Activated naive CD8-positive, alpha-beta T cell treated with anti-CD3 and anti-CD28 coated beads, Interleukin-2, amount 50 U/mL, for 24 hours (primary cell): Measurements from ENCODE around the gene RPN2.
A peak's percentile ranks its signal among the peaks of the same experiment; 100 is the strongest.
"Not testable (repeated sequence)": the region's sequence is repeated elsewhere in the genome, so short reads cannot be mapped to it uniquely, and the experiment has no call there.

ENCODE experiments used
- ATAC-seq: fragments of 150-1000 bp; cut with Tn5 transposase; one replicate; pipeline ENCODE4 v1.10.0; 2021
- DNase-seq: peaks from one replicate; pipeline ENCODE4 v3.0.0; 2021
- H3K27ac Mint-ChIP-seq: one replicate; pipeline ENCODE4 v1.8.0; 2021; ENCODE audit warnings: mild to moderate bottlenecking, mixed read lengths
- H3K27me3 Mint-ChIP-seq: one replicate; pipeline ENCODE4 v1.8.0; 2021; ENCODE audit warnings: mixed read lengths
- H3K36me3 Mint-ChIP-seq: one replicate; pipeline ENCODE4 v1.8.0; 2021; ENCODE audit warnings: low read depth, mixed read lengths
- H3K4me1 Mint-ChIP-seq: one replicate; pipeline ENCODE4 v1.8.0; 2021; ENCODE audit warnings: mixed read lengths
- H3K4me3 Mint-ChIP-seq: one replicate; pipeline ENCODE4 v1.8.0; 2021; ENCODE audit warnings: mild to moderate bottlenecking, moderate library complexity, mixed read lengths
- H3K9me3 Mint-ChIP-seq: one replicate; pipeline ENCODE4 v1.8.0; 2021; ENCODE audit warnings: mixed read lengths

RPN2 gene

DNA sequence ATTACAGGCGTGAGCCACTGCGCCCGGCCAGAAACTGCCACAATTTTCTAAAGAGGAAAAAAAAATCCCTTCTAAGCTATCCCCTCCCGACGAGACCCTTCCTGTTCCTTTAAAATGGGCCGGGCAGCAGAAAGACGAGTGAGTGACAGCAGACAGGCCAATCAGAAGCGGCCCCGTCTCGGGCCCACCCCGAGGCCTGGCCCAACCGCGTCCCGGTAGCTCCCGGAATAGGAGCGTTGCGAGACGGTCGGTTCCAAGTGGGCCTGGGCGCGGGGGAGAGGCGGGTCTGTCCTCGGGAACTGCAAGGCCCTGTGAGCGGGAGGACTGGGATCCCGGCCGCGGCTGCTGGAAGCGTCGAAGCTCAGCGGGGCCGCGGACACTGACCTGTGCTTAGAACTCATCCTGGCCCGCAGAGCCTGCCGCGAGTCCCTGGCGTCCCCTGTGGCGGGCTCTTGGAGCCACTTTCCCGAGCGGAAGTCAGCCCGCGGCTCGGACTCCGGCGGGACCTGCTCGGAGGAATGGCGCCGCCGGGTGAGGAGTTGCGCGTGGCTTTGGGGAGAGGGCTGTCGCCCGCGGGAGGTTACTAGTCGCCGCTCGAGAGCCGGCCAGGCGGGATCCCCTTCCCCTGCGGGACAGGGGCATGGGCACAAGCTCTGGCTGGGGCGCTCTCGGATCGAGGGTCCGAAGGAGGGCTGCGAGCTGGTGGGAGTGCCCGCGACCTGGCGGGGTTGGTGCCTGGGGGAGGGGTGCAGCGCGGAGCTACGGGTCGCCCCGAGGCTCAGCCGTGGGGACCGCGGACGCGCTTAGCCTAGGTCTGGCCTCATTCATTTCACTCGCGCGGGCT, at the start of gene RPN2, which contains the start of gene MROH8:
TSS of gene RPN2 (plus strand) at position 492 of the 844 bp plus-strand sequence. CDS start at position 519, 27 bp downstream.
TSS of gene MROH8 (minus strand) at position 710 of the 844 bp plus-strand sequence.
- Mint-ChIP-seq H3K4me3 (peak within 1 kb of the TSS; percentile 94), H3K27ac (peak within 1 kb of the TSS; percentile 95), H3K36me3 (peaks cover 23% of the 10 kb centered on the region), H3K27me3 (no peaks in the 10 kb centered on the region), H3K9me3 (no peaks in the 10 kb centered on the region), H3K4me1 (peaks cover 39% of the 10 kb centered on the region)
- ATAC-seq (peak; percentile 98), DNase-seq (peak; percentile 95)

DNA sequence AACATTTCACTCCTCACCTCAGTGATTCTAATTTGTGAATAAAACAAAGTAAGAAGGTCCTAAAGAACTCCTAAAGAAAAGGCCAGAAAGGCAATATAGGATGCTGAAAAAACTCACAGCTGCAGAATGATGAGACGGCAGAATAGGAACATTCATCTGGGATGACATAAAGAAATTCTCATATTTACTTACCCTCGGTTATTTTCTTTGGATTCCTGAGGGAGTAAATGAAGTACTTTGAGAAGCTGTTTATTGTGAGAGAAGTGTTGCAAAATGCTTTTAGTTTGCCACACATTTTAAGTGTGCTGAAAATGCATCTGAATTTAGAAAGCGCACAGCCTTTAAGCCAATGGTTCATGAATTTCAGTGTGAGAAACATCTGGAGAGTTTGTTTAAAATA, 47.6 kb upstream of the RPN2 start:
- ATAC-seq, result no peak
- DNase-seq, result no peak
- Mint-ChIP-seq H3K9me3 (no peaks in the 10 kb centered on the region), H3K4me3 (no peak overlapping the region), H3K27me3 (no peaks in the 10 kb centered on the region), H3K4me1 (no peaks in the 10 kb centered on the region), H3K36me3 (no peaks in the 10 kb centered on the region), H3K27ac (no peak overlapping the region)

DNA sequence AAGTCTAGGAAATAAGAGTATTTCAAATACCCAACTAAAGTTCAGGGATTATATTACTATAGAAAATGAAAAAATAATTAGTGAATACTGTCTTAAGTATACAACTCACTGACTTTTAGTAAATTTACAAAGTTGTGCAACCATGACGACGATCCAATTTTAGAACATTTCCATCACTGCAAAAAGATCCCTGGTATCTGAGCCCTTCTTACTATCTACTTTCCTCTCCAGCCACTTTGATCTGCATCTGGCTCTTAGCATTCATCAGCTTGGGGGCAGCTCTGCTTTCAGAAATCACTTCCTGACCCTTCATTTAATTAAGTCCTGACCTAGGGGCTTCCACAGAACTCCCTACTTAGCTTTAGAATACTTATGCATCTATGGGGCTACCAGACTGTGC, 45.2 kb upstream of the RPN2 start:
- no peaks in the 10 kb centered on the region for H3K36me3 Mint-ChIP-seq
- no peak for ATAC-seq

DNA sequence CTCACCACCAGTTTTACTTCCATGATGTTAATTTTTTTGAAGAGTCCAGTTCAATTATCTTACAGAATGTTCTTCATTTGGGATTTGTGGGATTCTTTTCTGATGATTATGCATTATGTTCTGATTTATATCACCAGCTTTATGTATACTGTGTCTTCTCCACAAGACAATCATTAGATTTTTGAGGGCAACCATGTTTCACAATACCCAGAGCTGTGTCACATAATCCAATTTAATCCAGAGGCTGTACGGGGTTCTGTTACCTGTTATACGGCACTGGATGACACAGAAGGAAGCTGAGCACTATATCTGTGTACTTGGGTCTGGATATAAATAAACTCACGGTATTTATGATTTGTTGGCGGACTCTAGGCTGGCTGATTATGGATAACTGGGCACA, 41.6 kb upstream of the RPN2 start:
- Mint-ChIP-seq H3K27me3 (no peaks in the 10 kb centered on the region), H3K36me3 (no peaks in the 10 kb centered on the region), H3K4me1 (no peaks in the 10 kb centered on the region), H3K9me3 (no peaks in the 10 kb centered on the region), H3K4me3 (no peak overlapping the region), H3K27ac (no peak overlapping the region)
- ATAC-seq (no peak), DNase-seq (no peak)

More for the DNA sequence above, 45.2 kb upstream of the RPN2 start:
- DNase-seq, result no peak
- H3K27ac Mint-ChIP-seq, result no peak overlapping the region
- H3K4me3 Mint-ChIP-seq, result no peak overlapping the region
- no peaks in the 10 kb centered on the region for H3K4me1 Mint-ChIP-seq
- H3K9me3 Mint-ChIP-seq, result no peaks in the 10 kb centered on the region
- H3K27me3 Mint-ChIP-seq, result no peaks in the 10 kb centered on the region

DNA sequence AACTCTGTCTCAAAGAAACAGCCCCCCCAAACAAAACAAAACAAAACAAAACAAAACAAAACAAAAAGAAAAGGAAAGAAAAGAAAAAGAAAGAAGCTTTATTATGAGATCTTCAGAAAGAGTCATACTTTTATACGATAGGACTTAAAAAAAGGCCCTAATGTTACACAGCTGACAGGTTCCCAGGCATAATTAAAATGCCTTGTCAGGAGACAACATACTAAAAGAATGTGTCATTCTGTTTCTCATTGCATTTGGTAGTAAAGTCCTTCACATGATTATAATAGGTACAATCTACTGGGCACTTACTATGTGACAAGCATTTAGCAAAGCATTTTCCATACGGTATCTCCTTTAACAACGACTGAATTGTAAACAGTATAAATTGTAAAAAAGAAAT, 36.4 kb upstream of the RPN2 start:
- DNase-seq (no peak), ATAC-seq (no peak)
- Mint-ChIP-seq H3K9me3 (no peaks in the 10 kb centered on the region), H3K27me3 (no peaks in the 10 kb centered on the region), H3K4me3 (no peak overlapping the region), H3K27ac (no peak overlapping the region), H3K4me1 (no peaks in the 10 kb centered on the region), H3K36me3 (no peaks in the 10 kb centered on the region)

DNA sequence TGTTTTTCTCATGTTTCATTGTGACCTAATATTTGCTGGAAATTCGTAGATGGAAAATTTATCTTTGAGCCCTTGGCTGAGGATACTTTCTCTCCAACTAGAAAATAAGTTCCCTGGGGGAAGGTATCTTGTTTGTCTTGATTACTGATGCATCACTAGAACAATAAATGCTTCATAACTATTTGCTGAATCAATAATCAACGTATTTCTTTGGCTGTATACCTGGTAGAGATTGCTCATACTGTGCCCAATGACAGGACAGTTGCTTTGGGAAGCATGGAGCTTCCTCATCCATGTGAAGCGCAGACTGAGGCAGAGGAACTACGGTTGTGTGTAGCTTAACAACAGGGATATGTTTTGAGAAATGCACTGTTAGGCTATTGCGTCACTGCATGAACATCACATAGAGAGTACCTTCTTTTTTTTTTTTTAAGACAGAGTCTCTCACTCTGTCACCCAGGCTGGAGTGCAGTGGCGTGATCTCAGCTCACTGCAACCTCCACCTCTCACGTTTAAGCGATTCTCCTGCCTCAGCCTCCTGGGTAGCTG, 34.2 kb upstream of the RPN2 start:
- H3K27ac Mint-ChIP-seq, result no peak overlapping the region
- ATAC-seq (no peak), DNase-seq (no peak)

DNA sequence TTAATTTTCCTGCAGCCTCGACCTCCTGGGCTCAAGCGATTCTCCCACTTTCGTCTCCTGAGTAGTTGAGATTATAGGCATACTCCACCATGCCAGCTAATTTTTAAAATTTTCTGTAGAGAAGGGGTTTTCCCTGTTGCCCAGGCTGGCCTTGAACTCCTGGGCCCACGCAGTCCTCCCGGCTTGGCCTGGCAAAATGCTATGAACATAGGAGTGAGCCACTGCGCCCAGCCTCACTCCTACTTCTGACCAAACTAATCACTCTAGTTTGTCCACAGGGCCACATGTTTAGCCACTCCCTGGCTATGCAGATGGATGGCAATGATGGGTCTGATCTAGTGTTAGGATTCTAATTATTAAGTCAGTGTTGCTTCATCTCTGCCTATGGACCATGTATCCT, 31.9 kb upstream of the RPN2 start:
- Mint-ChIP-seq H3K4me3 (no peak overlapping the region), H3K4me1 (no peaks in the 10 kb centered on the region), H3K27me3 (no peaks in the 10 kb centered on the region), H3K36me3 (no peaks in the 10 kb centered on the region), H3K27ac (no peak overlapping the region), H3K9me3 (no peaks in the 10 kb centered on the region)
- no peak for ATAC-seq
- no peak for DNase-seq

More for the DNA sequence above, 34.2 kb upstream of the RPN2 start:
- Mint-ChIP-seq H3K36me3 (no peaks in the 10 kb centered on the region), H3K4me3 (no peak overlapping the region), H3K4me1 (no peaks in the 10 kb centered on the region), H3K27me3 (no peaks in the 10 kb centered on the region), H3K9me3 (no peaks in the 10 kb centered on the region)

DNA sequence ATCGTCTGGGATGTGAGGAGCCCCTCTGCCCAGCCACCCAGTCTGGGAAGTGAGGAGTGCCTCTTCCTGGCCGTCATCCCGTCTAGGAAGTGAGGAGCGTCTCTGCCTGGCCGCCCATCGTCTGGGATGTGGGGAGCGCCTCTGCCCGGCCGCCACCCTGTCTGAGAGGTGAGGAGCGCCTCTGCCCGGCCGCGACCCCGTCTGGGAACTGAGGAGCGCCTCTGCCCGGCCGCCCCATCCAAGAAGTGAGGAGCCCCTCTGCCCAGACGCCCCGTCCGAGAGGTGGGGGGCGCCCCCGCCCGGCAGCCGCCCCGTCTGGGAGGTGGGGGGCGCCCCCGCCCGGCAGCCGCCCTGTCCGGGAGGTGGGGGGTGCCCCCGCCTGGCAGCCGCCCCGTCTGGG, 28.3 kb upstream of the RPN2 start:
- H3K36me3 Mint-ChIP-seq, DNase-seq, H3K27me3 Mint-ChIP-seq, H3K4me1 Mint-ChIP-seq, H3K27ac Mint-ChIP-seq, H3K4me3 Mint-ChIP-seq, ATAC-seq, H3K9me3 Mint-ChIP-seq: not testable (repeated sequence)

DNA sequence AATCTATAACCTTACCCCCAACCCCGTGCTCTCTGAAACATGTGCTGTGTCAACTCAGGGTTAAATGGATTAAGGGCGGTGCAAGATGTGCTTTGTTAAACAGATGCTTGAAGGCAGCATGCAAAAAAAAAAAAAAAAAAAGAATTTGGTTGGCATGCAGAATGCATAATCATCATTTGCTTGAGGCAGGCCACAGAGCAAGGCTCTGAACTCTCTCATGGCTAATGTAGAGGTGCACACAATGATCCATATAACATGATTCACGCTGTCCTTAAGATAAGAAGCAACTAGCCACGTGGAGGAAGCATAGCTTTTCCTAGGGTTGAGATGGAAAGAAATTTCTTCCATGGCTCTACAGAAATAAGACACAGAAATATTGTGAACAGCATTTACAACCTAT, 27.6 kb upstream of the RPN2 start:
- Mint-ChIP-seq H3K27me3 (no peaks in the 10 kb centered on the region), H3K27ac (no peak overlapping the region), H3K4me3 (no peak overlapping the region), H3K36me3 (no peaks in the 10 kb centered on the region), H3K9me3 (no peaks in the 10 kb centered on the region), H3K4me1 (no peaks in the 10 kb centered on the region)
- DNase-seq, result no peak
- no peak for ATAC-seq

DNA sequence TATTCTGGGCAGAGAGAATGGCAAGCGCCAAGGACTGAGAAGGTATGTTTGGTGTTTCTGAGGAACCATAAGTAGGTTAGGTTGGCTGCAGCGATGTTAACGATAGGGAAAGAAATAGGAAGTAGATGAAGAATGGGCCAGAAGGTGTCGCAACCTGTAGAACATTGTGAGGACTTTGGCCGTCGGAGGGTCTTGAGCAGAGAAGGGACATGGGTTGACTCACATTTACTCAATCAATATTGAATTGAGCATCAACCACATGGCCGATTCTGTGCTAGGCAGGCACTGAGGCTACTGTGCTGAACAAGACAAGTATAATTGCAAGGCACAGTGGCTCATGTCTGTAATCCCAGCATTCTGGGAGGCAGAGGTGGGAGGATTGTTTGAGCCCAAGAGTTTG, 26.8 kb upstream of the RPN2 start:
- H3K4me1 Mint-ChIP-seq, result no peaks in the 10 kb centered on the region
- no peak for ATAC-seq
- no peak overlapping the region for H3K4me3 Mint-ChIP-seq
- DNase-seq, result no peak
- no peak overlapping the region for H3K27ac Mint-ChIP-seq
- H3K9me3 Mint-ChIP-seq, result no peaks in the 10 kb centered on the region
- H3K27me3 Mint-ChIP-seq, result no peaks in the 10 kb centered on the region
- H3K36me3 Mint-ChIP-seq, result no peaks in the 10 kb centered on the region

DNA sequence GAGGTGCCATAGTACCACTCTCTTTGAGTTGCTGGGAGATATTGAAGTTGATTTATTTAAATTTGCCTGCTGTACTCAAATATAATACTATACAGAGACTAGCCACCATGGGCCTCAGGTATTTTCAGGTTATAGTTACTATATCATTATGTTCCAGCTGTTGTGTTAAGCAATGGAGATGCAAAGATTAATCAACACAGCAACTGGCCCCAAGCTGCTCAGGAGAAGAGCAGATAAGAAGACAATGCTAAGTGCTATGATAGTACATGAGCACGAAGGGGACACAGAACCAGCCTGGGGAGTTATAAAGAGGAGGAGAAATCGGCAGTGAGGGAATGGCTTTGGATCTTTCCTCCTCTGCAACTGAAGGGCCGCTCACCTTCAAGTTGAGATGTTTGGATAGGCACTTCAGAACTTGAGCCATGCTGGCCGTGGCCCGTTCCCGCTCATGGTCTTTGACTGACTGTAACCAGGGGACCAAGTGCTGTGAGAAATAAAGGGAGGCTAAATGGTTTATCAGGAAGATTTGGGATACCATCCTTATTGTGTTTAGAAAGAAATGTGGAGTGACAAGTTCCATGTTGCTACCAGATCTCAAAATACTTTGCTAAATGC, 24.3 kb upstream of the RPN2 start:
- Mint-ChIP-seq H3K36me3 (no peaks in the 10 kb centered on the region), H3K27ac (no peak overlapping the region), H3K27me3 (no peaks in the 10 kb centered on the region), H3K9me3 (no peaks in the 10 kb centered on the region), H3K4me1 (no peaks in the 10 kb centered on the region), H3K4me3 (no peak overlapping the region)
- ATAC-seq (no peak), DNase-seq (no peak)

DNA sequence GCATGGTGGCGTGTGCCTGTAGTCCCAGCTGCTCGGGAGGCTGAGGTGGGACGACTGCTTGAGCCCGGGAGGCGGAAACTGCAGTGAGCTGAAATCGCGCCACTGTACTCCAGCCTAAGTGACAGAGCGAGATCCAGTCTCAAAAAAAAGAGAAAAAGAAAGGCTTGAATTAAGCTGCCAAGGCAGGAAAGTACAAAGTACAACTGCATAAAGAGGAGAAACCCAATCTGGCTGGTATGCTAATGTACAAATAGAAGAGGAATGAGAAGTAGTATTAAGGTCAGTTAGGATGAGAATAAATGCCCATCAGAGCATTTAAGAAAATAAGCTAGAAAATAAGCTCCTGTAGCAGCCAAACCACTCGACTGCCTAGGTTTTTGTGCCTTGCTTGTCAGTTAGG, 23.1 kb upstream of the RPN2 start:
- ATAC-seq (no peak), DNase-seq (no peak)
- no peaks in the 10 kb centered on the region for H3K4me1 Mint-ChIP-seq
- no peak overlapping the region for H3K27ac Mint-ChIP-seq
- no peaks in the 10 kb centered on the region for H3K9me3 Mint-ChIP-seq
- H3K36me3 Mint-ChIP-seq, result no peaks in the 10 kb centered on the region
- no peak overlapping the region for H3K4me3 Mint-ChIP-seq
- no peaks in the 10 kb centered on the region for H3K27me3 Mint-ChIP-seq

DNA sequence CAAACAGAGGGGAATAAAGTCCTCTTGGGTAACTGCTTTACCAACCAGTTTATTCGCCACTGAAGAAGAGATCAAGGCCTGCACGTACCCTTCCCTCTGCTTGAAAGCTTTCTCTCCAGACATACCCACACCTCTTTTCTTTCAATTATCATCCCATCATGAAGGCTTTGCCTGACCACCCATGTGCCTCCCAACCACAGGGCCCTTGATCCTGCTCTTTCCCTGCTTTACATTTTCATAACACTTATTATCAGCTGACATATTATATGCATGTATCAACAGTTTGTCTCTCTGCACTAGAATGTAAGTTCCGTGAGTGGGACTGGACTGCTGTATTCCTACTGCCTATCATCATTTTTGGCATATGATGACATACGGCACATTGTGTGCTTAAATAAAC, 20.9 kb upstream of the RPN2 start:
- H3K27ac Mint-ChIP-seq, result no peak overlapping the region
- DNase-seq (no peak), ATAC-seq (no peak)
- no peak overlapping the region for H3K4me3 Mint-ChIP-seq
- no peaks in the 10 kb centered on the region for H3K27me3 Mint-ChIP-seq
- no peaks in the 10 kb centered on the region for H3K9me3 Mint-ChIP-seq
- H3K36me3 Mint-ChIP-seq, result no peaks in the 10 kb centered on the region
- no peaks in the 10 kb centered on the region for H3K4me1 Mint-ChIP-seq

- ATAC-seq (no peak), DNase-seq (no peak)
- H3K27me3 Mint-ChIP-seq, result peaks cover 1% of the 10 kb centered on the region
- no peaks in the 10 kb centered on the region for H3K4me1 Mint-ChIP-seq
- no peaks in the 10 kb centered on the region for H3K9me3 Mint-ChIP-seq
- no peak overlapping the region for H3K4me3 Mint-ChIP-seq
- H3K36me3 Mint-ChIP-seq, result no peaks in the 10 kb centered on the region
- no peak overlapping the region for H3K27ac Mint-ChIP-seq
These were observed 18.4 kb upstream of the RPN2 start for GRCh38 chr20:37160683-37161082.

DNA sequence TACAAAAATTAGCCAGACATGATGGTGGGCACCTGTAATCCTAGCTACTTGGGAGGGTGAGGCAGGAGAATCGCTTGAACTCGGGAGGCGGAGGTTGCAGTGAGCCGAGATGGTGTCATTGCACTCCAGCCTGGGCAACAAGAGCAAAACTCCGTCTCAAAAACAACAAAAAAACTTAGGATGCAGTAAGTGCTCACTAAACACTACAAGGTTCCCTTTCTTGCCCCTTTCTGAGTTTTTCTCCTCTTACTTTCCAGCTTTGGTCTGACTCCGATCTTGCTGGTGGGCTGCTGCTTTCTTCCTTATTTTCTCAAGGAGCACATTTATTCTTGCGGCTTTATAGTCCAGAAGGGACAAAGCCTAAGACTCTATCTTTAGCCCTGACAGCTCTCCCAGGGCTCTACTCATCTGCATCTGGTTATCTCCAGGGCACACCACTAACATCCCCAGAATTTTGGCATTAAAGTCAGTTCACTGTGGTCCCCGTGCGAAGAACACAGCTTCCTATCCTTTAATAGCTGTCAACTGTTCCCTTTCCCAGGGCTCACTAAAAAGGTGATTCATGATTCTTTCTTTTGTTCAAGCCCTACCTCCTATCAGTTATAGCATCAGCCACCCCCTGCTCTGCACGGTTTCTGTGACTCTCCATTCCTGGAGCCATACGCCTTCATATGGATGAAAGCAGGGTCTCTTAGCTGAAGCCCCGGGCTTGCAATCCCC, 17.1 kb upstream of the RPN2 start:
- H3K4me1 Mint-ChIP-seq, result no peaks in the 10 kb centered on the region
- no peak overlapping the region for H3K4me3 Mint-ChIP-seq
- no peak overlapping the region for H3K27ac Mint-ChIP-seq
- no peak for DNase-seq
- no peak for ATAC-seq
- H3K36me3 Mint-ChIP-seq, result no peaks in the 10 kb centered on the region
- peaks cover 2% of the 10 kb centered on the region for H3K27me3 Mint-ChIP-seq
- no peaks in the 10 kb centered on the region for H3K9me3 Mint-ChIP-seq
